KOPT-K1 (cell line): ENCODE measurements around the gene ENO3.

Source experiments
- H3K27ac ChIP-seq: fragments of 200-600 bp; sonication (generic); 2 replicates; pipeline ENCODE4 v1.5.1; 2016; ENCODE audit warnings: antibody characterized with exemption, mild to moderate bottlenecking, low read depth, low read length; ENCODE audit not compliant: poor library complexity, severe bottlenecking
- H3K36me3 ChIP-seq: fragments of 200-600 bp; sonication (generic); 2 replicates; pipeline ENCODE4 v1.5.1; 2017; ENCODE audit warnings: antibody characterized with exemption, mild to moderate bottlenecking, low read length, moderate library complexity; ENCODE audit not compliant: insufficient read depth
- H3K9me3 ChIP-seq: fragments of 200-600 bp; sonication (generic); 2 replicates; pipeline ENCODE4 v1.5.1; 2017; ENCODE audit warnings: antibody characterized with exemption, low read length, mild to moderate bottlenecking; ENCODE audit not compliant: insufficient read depth, poor library complexity, severe bottlenecking

ENO3 gene

DNA sequence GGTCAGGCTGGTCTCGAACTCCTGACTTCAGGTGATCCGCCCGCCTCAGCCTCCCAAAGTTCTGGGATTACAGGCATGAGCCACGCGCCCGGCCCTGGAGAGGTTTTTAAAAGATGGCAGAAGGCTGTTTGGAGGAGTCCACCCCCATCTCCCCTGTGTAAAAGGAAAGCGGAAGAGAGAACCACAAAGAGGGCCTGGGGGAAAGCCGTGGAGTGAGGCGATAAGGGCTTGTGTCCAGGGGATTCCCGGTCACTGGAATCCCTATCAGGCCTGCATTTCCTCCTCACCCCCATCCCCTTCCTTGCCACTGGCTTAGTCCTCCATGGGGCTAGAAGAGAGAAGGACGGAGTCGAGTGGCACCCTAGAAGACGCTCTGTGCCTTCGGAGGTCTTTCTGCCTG, 19.0 kb upstream of the ENO3 start, which contains the start of gene GP1BA:
Gene GP1BA, plus strand, starts transcription at position 315 of the 400 bp plus-strand sequence. CDS start 328 bp downstream, outside the sequence.
- H3K27ac ChIP-seq: no peak within 1 kb of the TSS
- peaks cover 55% of the 10 kb centered on the region for H3K36me3 ChIP-seq
- H3K9me3 ChIP-seq: no peaks in the 10 kb centered on the region

DNA sequence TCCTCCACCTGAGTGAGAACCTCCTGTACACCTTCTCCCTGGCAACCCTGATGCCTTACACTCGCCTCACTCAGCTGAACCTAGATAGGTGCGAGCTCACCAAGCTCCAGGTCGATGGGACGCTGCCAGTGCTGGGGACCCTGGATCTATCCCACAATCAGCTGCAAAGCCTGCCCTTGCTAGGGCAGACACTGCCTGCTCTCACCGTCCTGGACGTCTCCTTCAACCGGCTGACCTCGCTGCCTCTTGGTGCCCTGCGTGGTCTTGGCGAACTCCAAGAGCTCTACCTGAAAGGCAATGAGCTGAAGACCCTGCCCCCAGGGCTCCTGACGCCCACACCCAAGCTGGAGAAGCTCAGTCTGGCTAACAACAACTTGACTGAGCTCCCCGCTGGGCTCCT, 18.2 kb upstream of the ENO3 start:
- Histone ChIP-seq H3K9me3 (no peaks in the 10 kb centered on the region), H3K36me3 (peaks cover 62% of the 10 kb centered on the region), H3K27ac (no peak overlapping the region)

DNA sequence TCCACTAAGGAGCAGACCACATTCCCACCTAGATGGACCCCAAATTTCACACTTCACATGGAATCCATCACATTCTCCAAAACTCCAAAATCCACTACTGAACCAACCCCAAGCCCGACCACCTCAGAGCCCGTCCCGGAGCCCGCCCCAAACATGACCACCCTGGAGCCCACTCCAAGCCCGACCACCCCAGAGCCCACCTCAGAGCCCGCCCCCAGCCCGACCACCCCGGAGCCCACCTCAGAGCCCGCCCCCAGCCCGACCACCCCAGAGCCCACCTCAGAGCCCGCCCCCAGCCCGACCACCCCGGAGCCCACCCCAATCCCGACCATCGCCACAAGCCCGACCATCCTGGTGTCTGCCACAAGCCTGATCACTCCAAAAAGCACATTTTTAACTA, 17.3 kb upstream of the ENO3 start:
- H3K36me3 ChIP-seq: peaks cover 68% of the 10 kb centered on the region
- no peak overlapping the region for H3K27ac ChIP-seq
- H3K9me3 ChIP-seq: no peaks in the 10 kb centered on the region

DNA sequence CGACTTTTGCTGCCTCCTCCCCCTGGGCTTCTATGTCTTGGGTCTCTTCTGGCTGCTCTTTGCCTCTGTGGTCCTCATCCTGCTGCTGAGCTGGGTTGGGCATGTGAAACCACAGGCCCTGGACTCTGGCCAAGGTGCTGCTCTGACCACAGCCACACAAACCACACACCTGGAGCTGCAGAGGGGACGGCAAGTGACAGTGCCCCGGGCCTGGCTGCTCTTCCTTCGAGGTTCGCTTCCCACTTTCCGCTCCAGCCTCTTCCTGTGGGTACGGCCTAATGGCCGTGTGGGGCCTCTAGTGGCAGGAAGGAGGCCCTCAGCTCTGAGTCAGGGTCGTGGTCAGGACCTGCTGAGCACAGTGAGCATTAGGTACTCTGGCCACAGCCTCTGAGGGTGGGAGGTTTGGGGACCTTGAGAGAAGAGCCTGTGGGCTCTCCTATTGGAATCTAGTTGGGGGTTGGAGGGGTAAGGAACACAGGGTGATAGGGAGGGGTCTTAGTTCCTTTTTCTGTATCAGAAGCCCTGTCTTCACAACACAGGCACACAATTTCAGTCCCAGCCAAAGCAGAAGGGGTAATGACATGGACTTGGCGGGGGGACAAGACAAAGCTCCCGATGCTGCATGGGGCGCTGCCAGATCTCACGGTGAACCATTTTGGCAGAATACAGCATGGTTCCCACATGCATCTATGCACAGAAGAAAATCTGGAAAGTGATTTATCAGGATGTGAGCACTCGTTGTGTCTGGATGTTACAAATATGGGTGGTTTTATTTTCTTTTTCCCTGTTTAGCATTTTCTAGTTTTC, 16.5 kb upstream of the ENO3 start:
- Histone ChIP-seq H3K9me3 (no peaks in the 10 kb centered on the region), H3K27ac (no peak overlapping the region), H3K36me3 (peaks cover 62% of the 10 kb centered on the region)

DNA sequence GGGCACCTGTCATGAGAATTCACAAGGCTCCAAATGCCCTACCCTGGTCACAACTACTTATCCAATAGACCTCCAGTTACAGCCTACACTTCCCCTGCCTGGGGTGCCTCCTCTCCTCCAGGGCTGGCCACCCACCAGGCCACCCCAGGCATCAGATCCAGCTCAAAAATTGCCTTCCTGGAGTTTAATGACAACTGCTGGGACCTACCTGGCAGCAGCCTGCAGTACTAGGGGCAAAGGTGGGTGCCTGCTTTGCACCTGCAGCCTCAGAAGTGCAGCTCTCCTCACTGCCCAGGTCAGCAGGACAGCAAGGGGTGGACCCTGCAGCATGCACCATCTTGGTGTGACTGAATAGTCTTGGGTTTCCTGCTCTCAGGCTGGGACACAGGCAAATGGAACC, 15.3 kb upstream of the ENO3 start:
- Histone ChIP-seq H3K27ac (no peak overlapping the region), H3K9me3 (no peaks in the 10 kb centered on the region), H3K36me3 (peaks cover 51% of the 10 kb centered on the region)

DNA sequence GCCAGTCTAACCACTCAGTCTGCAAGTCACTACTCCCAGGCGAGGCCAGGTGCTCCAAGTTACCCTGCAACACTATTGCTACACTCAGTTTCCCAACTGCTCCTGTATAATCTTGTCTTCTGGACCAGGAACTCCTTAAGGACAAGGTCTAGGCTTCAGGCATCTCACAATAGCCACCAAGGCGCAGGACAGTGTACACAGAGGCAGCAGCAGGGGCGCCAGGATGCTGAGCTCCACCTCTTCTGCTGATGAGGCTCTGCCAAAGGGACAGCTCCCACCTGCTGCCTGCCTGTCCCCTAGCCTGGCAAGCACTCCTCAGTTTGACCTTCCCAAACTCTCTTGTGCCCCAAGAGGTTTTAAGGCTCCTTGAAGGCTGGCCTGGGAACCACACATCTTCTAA, 14.5 kb upstream of the ENO3 start:
- H3K9me3 ChIP-seq: no peaks in the 10 kb centered on the region
- peaks cover 44% of the 10 kb centered on the region for H3K36me3 ChIP-seq
- no peak overlapping the region for H3K27ac ChIP-seq

DNA sequence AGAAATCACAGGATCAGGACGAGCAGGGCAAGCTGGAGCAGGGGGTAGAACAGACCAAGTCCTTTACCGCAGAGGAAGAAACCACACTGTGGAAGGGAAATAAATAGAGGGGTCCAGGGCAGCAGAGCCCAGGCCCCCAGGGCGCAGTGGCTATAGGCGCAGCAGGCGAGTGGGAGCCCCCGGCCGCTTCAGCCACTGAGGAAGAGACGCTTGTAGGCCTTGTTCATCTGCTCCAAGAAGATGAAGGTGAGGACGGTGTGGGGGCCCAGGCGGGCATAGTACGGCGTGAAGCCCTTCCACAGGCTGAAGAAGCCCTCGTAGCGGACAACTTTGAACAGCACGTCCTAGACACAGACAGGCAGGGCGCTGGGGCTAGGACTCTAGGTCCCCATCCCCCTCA, 13.4 kb upstream of the ENO3 start:
- H3K27ac ChIP-seq: no peak overlapping the region
- peaks cover 50% of the 10 kb centered on the region for H3K36me3 ChIP-seq
- no peaks in the 10 kb centered on the region for H3K9me3 ChIP-seq

DNA sequence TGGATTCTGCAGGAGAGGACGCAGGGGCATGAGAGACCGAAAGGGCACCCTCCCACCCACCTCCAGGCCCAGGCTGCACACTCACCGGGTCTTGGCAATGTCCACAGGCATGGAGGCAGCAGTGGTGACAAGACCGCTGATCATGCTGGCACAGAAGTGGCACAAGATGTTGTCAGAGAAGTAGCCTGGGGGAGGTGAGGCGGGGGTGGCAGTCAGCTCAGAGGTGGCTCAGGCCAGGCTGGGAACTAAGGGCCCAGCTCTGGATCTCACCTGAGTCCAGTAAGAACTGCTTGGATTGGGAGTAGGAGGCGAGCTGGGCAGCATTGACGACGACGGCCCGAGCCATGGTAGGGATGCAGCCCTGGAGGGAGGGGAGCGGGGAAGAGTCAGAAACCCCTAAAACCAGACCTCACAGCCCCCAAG, 12.8 kb upstream of the ENO3 start:
- Histone ChIP-seq H3K27ac (peak overlapping the region; percentile 99), H3K9me3 (no peaks in the 10 kb centered on the region), H3K36me3 (peaks cover 50% of the 10 kb centered on the region)

DNA sequence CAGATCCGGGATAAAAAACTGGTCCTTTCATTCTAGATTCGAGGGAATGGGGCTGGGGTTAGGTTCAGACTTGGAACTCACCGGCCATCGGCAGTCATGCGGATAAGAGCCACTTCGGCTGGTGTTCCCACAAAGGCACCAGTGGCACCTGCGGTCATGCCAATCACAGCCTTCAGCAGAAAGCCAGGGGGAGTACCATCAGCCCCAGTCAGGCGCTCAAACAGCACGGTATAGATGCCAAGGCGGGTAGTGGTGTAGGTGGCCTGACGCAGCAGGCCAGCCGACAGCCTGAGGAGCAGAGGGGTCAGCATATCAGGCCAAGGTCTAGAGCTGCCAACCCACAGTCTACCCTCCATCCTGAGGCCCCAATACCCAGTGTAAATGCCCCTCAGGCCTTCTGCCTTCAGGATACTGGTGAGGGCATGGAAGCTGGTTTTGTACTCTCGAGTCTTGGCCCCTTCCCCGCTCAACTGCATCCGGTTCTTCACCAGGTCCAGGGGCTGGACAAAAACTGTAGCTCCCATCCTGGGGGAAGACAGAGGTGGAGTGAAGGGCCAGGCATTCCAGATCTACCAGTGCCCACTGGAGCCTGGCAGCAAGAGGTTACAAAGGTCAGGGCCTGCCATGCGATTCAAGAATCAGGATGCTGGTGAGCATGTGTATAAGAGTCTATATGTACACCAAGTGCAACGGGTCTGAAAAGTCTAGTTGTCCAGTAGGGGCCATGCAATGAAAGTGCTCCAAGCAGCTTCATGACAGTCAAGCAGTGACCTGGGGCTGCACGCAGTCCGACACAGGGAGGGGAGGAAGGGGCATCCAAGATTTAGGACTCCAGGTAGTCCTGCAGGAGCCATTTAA, 12.0 kb upstream of the ENO3 start:
- Histone ChIP-seq H3K36me3 (peaks cover 55% of the 10 kb centered on the region), H3K9me3 (no peaks in the 10 kb centered on the region), H3K27ac (peak overlapping the region; percentile 99)

DNA sequence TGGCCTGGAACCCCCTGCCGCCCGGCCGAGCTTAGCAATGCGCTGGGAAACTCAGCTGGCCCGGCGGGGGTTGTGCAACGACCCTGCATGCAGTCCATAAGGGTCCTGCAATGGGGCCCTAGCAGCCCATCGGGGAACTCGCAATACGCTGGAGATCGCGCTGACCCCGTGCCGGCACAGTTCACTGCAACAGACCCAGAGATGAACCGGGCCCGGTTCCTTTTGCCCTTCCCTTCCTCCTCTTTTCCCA, 11.4 kb upstream of the ENO3 start:
- Histone ChIP-seq H3K27ac (peak overlapping the region; percentile 99), H3K9me3 (no peaks in the 10 kb centered on the region), H3K36me3 (peaks cover 60% of the 10 kb centered on the region)

DNA sequence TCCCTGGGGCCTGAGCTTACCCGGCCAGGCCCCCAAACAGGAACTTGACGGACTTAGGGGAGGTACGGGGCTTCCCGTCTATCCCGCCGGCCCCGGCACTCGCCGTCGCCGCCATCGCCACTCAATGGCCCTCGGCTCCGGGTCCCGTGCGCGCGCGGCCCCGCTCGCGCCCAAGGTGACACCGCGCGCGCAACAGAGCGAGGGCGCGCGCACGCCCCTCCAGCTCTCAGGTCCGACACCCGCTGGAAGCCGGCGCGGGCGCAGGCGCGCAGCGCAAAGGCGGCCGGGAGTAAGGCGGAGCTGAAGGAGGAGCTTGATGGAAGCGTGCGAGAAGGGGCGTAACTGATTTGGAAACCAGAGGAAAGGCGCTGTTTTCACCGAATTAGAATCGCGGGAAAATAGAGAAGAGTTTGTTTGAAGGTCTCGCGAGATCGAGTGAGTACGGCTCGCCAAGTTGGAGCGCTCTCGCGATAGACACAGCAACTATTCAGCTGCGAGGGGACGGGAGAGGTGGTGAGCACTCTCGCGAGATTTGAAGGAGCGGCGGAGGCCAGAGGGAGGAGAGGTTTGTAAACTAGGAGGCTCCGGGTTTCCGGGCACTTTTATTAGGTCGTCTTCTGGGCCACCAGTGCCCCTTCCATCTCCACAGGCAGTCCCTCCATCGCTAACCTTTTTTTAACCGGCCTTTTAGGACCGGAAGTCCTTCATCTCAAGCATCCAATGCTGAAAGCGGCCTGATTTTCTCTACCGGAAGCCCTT, 10.9 kb upstream of the ENO3 start, which contains the start of the genes RNF167 and SLC25A11:
Gene RNF167, plus strand, starts transcription at position 473 of the 759 bp plus-strand sequence. CDS start 642 bp downstream, outside the sequence.
Gene SLC25A11, minus strand, starts transcription at position 251 of the 759 bp plus-strand sequence. Its CDS starts 136 bp downstream, at position 115.
- Histone ChIP-seq H3K36me3 (peaks cover 65% of the 10 kb centered on the region), H3K27ac (peak within 1 kb of the TSS; percentile 99), H3K9me3 (no peaks in the 10 kb centered on the region)

DNA sequence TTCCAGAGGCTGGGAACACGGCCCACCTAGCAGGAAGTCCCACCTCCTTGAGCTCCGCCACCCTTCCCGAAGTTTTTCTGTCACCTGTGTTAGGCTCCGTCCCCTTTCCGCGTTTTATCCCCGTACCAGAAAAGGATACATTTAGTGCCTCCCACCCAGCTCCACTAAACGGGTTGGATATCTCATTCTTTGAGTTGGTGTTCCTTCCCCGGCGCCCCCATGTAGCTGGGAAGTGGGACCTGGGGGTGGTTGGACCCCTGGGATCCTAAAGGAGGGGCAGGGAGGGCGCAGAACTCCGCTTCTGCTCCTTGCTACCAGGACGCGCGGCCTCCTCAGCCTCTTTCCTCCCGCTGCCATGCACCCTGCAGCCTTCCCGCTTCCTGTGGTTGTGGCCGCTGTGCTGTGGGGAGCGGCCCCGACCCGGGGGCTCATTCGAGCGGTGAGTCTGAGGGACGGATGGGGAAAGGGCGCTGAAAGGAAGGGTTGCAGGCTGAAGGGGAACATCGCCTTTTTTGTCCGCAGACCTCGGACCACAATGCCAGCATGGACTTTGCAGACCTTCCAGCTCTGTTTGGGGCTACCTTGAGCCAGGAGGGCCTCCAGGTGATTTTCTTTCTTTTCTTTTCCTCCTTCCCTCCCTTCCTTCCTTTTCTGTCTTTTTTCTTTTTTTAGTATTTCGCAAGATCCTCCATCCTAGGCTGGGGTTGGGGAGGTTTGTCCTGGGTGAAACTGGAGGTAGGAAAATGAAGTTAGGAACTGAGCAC, 10.2 kb upstream of the ENO3 start:
- Histone ChIP-seq H3K27ac (peak overlapping the region; percentile 99), H3K9me3 (no peaks in the 10 kb centered on the region), H3K36me3 (peaks cover 68% of the 10 kb centered on the region)

DNA sequence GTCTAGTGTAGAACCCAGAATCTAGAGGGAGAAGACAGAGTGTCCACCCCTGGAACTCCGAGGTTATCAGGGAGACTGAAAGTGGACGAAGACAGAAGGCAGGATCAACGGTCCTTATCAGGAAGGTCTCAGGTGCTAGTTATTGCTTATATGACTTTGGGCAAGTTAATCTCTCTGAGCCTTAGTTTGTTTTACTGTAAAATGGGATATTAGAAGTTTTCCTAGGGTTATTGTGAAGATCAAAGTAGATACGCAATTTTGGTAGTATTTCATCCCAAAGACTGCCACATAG, 9.7 kb upstream of the ENO3 start:
- Histone ChIP-seq H3K36me3 (peaks cover 68% of the 10 kb centered on the region), H3K27ac (peak overlapping the region; percentile 99), H3K9me3 (no peaks in the 10 kb centered on the region)

DNA sequence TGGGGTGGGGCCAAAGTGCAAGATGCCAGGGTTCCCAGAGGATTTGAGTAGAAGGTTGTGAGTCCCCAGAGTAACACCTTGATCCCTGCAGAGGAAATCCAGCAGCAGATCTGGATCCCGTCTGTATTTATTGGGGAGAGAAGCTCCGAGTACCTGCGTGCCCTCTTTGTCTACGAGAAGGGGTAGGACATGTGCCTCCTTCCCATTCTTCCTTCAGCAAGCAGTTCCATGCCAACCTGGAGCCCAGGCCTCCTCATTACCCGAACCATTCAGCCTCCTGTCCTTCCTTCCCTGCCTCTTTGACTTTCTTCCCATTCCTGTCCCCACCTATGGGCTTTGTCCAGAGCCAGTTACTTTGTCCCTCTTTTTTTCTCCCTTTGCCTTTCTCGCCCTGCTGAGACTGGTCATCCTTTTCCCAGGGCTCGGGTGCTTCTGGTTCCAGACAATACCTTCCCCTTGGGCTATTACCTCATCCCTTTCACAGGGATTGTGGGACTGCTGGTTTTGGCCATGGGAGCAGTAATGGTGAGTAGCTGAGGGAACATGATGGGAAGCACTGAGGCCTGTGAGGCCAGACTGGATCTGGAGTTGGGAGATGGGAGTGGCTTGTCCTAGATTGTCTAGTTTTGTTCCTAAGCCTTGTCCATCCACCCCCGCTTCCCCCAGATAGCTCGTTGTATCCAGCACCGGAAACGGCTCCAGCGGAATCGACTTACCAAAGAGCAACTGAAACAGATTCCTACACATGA, 8.0 kb upstream of the ENO3 start:
- H3K9me3 ChIP-seq: no peaks in the 10 kb centered on the region
- peaks cover 66% of the 10 kb centered on the region for H3K36me3 ChIP-seq
- peak overlapping the region; percentile 99 for H3K27ac ChIP-seq
